Effector CD8-positive, alpha-beta T cell (primary cell): ENCODE results near the gene PHRF1.

Source experiments
- DNase-seq: peaks from one replicate; lab custom pipeline; 2025; lab: John Stamatoyannopoulos, UW

The PHRF1 gene

GRCh38 chr11:601573-602245 is 25.4 kb downstream of the PHRF1 start:
- DNase-seq = no peak

DNA sequence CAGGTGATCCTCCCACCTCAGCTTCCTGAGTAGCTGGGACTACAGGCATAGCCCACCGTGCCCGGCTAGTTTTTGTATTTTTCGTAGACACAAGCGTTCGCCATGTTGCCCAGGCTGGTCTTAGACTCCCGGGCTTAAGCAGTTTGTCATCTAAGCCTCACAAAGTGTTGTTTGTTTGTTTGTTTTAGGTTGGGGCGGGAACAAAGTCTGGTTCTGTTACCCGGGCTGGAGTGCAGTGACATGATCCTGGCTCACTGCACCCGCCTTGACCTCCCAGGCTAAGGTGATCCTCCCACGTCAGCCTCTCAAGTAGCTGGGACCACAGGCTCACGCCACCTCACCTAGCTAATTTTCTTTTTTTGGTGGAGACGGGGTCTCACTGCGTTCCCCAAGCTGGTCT is 26.9 kb downstream of the PHRF1 start:
- no peak for DNase-seq

- DNase-seq = no peak
These were observed 29.2 kb downstream of the PHRF1 start for GRCh38 chr11:605286-606129.

DNA sequence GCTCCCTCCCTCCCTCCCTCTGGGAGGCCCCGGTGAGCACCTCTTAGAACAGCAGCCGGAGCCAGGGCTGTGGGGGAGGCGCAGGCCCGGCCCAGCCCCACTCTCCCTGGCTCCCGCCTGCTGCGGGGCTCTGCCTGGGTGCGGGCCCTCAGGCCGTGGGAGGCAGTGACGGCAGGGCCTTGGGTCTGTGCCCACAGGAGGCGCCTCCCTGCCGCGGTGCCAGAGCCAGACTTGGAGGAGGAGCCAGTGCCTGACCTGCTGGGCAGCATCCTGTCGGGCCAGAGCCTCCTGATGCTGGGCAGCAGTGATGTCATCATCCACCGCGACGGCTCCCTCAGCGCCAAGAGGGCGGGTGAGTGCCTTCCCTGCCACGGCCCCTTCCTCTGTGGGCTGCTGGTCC is 30.0 kb downstream of the PHRF1 start:
- no peak for DNase-seq

DNA sequence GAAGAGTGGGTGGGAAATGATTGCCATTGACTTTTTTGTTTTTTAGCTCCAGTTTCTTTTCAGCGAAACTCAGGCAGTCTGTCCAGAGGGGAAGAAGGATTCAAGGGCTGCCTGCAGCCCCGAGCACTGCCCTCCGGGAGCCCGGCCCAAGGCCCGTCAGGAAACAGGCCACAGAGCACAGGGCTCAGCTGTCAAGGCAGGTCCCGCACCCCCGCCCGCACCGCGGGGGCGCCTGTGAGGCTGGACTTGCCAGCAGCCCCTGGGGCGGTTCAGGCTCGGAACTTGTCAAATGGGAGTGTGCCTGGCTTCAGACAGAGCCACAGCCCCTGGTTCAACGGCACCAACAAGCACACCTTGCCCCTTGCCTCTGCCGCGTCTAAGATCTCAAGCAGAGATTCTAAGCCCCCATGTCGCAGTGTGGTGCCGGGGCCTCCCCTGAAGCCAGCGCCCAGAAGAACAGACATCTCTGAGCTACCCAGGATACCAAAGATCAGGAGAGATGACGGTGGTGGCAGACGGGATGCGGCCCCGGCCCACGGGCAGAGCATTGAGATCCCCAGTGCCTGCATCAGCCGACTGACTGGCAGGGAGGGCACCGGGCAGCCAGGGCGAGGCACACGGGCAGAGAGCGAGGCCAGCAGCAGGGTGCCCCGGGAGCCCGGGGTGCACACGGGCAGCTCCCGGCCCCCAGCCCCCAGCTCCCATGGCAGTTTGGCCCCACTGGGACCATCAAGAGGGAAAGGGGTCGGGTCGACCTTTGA is 30.9 kb downstream of the PHRF1 start:
- no peak for DNase-seq

DNA sequence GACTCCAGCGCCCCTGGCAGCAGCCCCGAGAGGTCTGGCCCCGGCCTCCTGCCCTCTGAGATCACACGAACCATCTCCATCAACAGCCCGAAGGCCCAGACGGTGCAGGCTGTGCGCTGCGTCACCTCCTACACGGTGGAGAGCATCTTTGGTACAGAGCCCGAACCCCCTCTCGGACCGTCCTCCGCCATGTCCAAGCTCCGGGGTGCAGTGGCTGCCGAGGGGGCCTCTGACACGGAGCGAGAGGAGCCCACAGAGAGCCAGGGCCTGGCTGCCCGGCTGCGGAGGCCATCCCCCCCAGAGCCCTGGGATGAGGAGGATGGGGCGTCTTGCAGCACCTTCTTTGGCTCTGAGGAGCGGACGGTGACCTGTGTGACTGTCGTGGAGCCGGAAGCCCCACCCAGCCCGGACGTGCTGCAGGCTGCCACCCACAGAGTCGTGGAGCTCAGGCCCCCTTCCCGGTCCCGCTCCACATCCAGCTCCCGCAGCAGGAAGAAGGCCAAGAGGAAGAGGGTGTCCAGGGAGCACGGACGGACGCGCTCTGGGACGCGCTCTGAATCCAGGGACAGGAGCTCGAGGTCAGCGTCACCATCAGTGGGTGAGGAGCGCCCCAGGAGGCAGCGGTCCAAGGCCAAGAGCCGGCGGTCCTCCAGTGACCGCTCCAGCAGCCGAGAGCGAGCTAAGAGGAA is 31.8 kb downstream of the PHRF1 start:
- DNase-seq = no peak

GRCh38 chr11:608791-609251 is 32.6 kb downstream of the PHRF1 start:
- DNase-seq = no peak

DNA sequence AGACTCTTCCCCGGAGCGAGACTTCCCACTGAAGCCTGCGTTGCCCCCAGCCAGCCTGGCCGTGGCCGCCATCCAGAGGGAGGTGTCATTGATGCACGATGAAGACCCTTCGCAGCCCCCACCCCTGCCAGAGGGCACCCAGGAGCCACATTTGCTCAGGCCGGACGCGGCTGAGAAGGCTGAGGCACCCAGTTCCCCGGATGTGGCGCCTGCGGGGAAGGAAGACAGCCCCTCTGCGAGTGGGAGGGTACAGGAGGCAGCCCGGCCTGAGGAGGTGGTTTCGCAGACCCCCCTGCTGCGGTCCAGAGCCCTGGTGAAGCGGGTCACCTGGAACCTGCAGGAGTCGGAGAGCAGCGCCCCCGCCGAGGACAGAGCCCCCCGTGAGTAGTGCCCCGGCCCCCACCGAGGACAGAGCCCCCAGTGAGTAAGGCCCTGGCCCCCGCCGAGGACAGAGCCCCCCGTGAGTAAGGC is 33.1 kb downstream of the PHRF1 start:
- DNase-seq = no peak

- no peak for DNase-seq
These were observed 34.0 kb downstream of the PHRF1 start for GRCh38 chr11:610146-610801.

DNA sequence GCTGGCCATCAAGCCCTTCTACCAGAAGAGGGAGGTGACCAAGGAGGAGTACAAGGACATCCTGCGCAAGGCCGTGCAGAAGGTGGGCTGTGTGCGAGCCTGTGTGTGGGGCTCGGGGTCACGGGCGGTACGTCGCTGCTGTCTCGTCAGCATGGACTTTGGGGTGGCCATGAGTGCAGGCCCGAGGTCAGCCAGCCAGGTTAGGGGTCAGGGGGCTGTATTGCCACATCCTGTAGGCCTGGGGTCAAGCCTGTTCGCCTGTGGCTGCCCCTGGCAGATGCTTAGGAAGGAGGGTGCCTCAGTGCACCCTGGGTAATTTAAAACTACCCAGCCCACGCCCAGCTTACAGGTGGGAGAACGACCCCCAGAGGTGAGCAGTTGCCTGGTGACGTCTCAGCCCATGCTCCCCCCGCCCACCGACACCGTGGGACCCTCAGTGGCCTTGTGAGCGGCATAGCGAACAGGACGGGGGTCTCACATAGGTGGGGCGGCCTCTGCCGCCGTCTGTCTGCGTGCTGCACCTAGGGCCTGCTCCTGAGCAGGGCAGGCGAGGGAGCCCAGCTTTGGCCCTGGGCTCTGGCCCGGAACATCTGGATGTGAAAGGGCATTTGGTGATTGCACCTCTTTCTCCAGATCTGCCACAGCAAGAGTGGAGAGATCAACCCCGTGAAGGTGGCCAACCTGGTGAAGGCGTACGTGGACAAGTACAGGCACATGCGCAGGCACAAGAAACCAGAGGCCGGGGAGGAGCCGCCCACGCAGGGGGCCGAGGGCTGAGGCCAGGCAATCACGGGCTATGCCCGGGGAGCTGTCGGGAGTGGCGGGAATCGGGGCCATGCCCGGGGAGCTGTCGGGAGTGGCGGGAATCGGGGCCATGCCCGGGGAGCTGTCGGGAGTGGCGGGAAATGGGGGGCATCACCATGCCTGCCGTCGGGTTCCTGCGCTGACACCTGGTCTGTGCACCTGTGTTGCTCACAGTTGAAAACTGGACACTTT is 35.0 kb downstream of the PHRF1 start:
- DNase-seq = no peak

DNA sequence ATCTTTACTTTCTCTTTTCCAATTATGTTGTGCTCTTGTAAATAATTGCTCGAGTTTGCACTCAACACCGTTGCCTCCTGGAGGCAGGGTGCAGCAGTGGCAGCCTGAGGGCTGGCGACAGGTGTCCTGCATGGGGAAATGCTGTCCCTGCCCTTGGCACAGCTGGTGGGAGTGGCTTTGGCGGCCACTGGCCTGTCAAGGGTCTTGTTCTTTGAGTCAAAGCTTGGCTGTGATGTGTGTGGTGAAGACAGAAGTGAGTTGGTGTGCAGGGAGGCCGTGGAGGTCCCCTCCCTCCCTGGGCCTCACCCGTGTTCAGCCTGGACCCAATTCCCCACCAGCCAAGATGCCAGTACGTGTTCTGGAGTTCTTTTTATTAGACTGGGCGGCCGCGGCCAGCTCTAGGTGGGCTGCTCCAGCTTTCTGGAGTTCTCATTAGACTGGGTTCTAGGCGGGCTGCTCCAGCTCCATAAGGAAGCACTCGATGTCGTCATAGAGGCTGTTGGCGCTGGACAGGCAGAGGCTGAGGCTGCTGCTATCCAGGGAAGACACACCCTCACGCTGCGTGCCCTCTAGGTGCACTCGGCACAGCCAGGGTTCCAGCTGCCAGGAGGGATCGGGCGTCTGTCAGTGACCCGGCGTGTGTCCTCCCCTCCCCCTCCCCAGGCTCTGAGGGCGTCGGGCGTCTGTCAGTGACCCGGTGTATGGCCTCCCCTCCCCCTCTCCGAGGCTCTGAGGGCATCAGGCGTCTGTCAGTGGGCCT is 36.1 kb downstream of the PHRF1 start:
- DNase-seq = no peak

DNA sequence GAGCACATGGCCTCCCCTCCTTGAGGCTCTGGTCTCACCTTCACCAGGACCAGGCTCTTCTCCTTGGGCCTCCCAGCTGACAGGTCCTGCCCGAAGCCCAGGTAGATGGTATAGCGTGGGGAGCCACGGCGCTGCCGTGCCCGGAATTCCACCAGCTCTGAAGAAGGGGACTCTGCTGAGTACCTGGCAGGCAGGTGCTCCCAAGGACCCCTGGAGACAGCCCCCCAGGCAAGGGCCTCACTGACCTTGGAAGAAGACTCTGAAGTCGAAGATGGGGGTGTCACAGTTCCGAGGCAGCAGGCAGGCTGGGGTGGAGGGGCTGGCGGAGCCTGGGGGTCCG is 36.7 kb downstream of the PHRF1 start:
- DNase-seq = no peak

DNA sequence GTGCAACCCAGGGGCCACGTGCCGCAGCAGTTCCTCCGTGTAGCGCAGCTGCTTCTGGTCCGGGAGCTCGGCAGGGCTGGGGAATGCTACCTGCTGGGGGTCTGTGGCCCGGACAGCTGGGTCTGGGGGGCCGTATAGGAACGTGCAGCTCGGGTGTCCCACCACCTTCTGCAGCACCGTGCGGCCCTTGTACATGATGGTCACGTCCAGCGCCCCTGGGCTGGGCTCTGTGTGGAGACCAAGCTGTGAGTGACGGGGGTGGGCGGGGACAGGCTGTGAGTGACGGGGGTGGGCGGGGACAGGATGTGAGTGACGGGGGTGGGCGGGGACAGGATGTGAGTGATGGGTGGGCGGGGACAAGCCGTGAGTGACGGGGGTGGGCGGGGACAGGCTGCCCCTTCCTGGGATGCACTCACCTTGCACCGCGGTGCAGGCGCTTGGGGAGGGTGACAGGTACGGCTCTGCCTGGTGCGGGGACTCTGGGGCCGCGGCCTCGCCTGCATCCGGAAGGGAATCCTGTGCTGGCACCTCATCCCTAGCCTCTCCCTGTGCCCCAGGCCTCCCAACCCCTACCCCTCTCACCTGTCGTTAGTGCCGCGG is 37.2 kb downstream of the PHRF1 start:
- DNase-seq = peak; percentile 87

DNA sequence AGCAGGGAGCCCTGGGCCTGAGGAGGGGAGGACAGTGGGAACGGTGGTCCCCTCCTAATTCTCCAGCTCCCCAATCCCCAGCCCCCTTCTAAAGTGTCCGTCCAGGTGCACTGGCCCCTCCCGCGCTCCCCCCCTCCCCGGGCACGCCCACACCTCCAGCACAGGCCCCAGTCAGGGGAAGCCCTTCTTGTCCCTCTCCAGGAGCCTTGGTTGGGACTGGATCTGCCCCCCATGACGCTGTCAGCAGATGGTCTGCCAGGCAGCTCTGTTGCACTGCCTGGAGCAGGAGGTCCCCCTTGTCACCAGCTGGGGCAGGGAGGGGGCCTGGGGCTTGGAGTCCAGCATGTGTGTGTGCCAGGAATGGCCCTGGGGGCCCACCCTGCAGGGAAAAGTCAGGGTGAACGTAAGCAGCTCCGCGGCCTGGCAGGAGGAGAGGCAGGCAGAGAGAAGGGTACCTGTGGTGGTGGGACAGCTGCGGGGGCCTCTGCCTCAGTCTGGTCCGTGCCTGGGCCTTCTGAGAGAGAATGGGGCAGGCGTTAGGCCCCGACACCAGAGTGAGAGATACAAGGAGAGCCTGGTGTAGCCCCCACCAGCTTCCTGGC is 37.9 kb downstream of the PHRF1 start:
- DNase-seq = no peak

DNA sequence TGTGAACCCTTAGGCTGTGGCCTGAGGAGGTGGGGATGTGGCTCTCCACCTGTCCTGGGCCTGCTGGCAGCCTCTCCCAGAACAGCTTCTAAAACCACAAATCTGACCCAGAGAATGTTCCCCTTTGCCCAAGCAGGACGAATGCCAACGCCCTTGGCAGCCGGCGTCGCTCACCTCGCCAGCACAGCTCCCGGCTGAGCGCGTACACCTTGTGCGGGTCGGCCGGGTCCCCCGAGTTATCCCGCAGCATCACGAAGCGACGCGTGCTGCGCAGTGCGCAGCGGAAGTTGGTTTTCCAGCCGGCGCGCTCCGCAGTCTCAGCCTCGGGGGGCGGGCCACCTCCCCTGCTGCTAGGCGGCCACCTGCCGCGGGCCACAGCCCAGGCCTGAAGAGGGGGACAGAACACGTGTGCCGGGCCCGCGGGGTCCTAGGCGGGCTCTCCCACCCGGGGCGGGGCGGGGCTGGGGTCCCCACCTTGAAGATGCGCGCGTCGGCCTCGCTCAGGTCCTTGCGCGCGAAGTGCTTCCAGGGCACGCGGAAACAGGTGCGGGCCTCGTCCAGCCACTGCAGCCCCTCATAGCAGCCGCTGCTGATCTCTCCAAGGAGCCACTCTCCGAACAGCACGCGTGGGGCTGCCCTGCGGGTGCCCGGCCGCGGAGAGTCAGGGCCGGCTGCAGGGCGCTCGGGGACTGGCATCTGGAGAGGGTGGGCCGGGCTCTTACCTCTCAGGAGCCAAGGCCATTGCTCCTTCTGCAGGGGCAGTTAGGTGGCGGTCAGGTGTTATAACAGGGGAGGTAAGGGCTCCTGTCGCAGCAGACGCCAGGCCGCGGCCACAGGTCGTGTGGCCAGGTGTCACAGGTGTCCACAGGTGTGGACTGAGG is 38.6 kb downstream of the PHRF1 start:
- no peak for DNase-seq

DNA sequence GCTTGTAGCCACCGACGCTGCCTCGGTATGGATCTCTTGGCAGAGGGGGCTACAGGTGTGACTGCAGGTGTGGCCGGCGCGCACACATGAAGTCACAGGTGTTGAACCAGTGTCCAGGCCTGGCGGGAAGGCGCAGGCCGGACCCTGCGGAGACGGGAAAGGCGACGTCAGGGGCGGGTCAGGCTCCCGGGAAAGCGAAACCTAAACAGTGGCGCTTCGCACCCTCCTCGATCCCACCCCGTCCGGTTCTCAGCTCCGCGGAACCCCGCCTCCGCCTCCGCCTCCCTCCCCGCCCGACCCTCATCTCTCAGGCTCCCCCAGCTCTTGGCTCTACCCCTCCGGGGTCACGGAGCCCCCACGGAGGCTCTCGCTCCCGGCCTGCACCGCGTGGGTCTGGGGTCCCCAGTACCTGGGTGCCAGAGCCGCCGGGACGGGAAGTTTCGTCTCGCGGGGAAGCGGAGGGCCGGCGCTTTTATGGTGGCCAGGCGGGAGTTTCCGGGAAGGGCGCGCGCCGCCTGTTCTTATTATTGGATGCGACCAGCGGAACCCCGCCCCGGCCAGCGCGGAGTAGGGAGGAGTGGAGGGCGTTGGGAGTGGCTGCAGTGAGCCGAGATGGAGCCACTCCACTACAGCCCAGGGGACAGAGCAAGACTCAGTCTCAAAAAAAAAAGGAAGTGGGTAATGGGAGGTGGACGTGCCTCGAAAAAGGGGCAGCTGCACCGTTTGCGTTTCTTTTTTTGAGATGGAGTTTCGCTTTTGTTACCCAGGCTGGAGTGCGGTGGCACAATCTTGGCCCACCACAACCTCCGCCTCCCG is 39.4 kb downstream of the PHRF1 start, which contains the start of gene IRF7:
TSS of gene IRF7 (minus strand) at position 447 of the 816 bp plus-strand sequence. CDS start 586 bp downstream, outside the sequence.
- peak; percentile 86 for DNase-seq
